ENCODE results near the gene NLRP3. TPM values are rescaled to one million over a fixed set of nuclear protein-coding genes. Genes with fewer than 3 reads are reported as not detected.

NLRP3 gene
- total RNA-seq, 3 donors from 2014 or later, result 0.55 to 1.5 (median 0.89) TPM

DNA sequence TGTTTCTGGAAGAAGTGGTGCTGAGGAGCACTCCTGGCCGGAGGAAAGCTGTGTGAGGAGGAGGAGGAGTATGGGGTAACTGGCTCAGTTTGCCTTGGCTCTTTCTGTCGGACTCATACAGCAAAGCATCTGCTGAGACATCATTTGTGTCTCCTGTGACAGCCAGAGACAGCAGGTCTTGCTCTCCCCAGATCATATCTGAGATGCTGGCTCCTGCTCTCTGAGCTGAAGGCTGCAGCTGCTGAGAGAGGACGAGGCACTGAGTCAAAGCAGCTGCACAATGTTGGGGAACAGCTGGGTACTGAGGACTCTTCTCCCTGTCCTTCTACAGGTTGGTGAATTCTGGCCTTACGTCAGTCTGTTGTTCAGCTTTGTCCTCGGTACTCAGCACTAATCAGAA lies 27.7 kb downstream of the NLRP3 start:
- intact Hi-C loops (cut with DNase I, micrococcal nuclease), result no loop called here
- Histone ChIP-seq H3K9me3 (no peaks in the 10 kb centered on the region), H3K4me1 (ENCODE audit: low read depth) (no peaks in the 10 kb centered on the region), H3K4me3 (no peak overlapping the region), H3K36me3 (ENCODE audit: low read depth) (no peaks in the 10 kb centered on the region)
- ATAC-seq, result no peak
- DNase-seq, result no peak
- TF ChIP-seq, protein P1, sequence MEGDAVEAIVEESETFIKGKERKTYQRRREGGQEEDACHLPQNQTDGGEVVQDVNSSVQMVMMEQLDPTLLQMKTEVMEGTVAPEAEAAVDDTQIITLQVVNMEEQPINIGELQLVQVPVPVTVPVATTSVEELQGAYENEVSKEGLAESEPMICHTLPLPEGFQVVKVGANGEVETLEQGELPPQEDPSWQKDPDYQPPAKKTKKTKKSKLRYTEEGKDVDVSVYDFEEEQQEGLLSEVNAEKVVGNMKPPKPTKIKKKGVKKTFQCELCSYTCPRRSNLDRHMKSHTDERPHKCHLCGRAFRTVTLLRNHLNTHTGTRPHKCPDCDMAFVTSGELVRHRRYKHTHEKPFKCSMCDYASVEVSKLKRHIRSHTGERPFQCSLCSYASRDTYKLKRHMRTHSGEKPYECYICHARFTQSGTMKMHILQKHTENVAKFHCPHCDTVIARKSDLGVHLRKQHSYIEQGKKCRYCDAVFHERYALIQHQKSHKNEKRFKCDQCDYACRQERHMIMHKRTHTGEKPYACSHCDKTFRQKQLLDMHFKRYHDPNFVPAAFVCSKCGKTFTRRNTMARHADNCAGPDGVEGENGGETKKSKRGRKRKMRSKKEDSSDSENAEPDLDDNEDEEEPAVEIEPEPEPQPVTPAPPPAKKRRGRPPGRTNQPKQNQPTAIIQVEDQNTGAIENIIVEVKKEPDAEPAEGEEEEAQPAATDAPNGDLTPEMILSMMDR (IDR thresholded peaks at IDR 0.05), result no peak

DNA sequence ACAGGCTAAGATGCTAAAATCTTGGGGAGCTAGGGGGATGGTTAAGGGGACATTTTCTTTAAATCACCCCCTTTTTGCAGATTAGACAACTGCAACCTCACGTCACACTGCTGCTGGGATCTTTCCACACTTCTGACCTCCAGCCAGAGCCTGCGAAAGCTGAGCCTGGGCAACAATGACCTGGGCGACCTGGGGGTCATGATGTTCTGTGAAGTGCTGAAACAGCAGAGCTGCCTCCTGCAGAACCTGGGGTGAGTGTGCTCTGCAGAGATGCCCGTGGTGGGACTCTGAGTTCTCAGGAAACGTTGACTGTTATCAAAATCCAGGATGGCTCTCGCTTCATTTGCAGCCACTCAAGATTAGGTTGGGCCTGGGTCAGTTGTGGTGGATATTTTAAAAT lies 28.6 kb downstream of the NLRP3 start:
- intact Hi-C loops (cut with DNase I, micrococcal nuclease), result no loop called here
- Histone ChIP-seq H3K4me3 (no peak overlapping the region), H3K36me3 (ENCODE audit: low read depth) (no peaks in the 10 kb centered on the region), H3K4me1 (ENCODE audit: low read depth) (no peaks in the 10 kb centered on the region), H3K9me3 (no peaks in the 10 kb centered on the region)
- TF ChIP-seq, protein P1 (IDR thresholded peaks at IDR 0.05), result no peak
- ATAC-seq, result no peak
- no peak for DNase-seq

DNA sequence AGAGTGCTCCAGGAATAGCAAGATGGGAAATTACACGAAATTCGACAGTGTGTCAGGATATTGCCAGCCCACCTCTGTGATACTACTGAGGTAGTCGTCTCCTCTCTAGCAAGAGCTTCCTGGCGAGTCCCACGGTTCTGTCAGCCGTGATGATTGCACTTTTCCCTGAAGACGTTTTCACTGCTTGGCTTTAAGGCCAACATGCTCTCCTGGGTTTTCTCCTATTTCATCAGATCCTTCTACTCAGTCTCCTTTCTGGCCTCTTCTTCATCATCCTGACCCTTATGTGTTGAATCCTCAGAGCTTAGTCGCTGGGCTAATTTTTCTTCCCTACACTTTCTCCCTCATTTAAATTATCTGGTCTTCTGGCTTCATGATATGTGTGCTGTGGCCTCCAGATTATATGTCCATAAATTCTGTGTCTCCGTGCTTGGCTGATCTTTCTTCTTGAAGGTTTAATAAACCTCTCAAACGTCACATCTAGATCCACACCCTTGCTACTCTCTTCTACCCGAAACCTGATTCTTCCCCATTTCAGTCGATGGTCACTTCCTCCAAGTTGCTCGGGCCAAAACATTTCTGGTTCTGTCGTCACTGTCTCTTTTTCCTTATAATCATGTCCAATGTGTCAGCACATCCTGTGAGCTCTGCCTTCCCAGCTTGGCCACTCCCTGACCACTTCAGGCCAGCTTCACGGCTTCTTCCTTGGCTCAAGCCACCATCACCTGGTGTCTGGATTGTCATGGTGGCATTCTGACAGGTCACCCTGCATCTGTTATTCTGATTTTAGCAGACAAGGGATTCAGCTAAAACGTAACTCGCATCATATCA lies 29.8 kb downstream of the NLRP3 start:
- no peaks in the 10 kb centered on the region for H3K4me1 ChIP-seq (ENCODE audit: low read depth)
- no peak overlapping the region for H3K4me3 ChIP-seq
- H3K9me3 ChIP-seq, result no peaks in the 10 kb centered on the region
- ATAC-seq (peak; percentile 28), DNase-seq (no peak)
- no peaks in the 10 kb centered on the region for H3K36me3 ChIP-seq (ENCODE audit: low read depth)
- TF ChIP-seq, protein P1 (IDR thresholded peaks at IDR 0.05), result no peak
- intact Hi-C loops (cut with DNase I, micrococcal nuclease), result no loop called here

DNA sequence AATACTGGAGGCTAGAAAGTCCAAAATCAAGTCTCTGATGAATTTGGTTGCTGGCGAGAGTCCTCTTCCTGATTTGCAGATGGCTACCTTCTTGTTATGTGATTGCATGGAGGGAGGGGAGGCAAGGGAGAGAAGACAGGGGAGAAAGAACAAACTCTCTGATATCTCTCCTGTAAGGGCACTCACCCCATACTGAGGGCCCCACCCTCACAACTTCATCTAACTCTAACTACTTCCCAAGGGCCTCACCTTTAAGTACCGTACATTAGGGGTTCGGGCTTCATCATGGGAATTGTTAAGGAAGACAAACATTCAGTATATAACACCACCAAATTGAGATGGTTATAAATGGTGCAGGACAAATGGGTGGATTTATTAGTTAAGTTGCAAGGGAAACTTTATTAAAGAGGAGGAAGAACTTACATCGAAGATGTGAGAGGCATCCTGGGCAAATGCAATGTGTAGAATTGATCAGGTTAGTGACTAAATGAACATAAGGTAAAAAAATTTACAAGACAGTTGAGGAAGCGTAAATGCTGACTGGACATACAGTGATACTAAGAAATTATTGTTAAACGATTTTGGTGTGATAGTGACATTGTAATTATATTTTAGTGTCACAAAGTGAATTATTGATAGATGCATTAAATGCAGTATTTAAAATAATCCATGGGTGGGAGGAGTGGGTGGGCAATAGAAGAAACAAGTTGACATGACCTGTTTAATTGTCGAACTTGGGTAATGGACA lies 31.4 kb downstream of the NLRP3 start:
- TF ChIP-seq, protein P1 (IDR thresholded peaks at IDR 0.05), result no peak
- Histone ChIP-seq H3K36me3 (ENCODE audit: low read depth) (no peaks in the 10 kb centered on the region), H3K9me3 (no peaks in the 10 kb centered on the region), H3K4me3 (no peak overlapping the region), H3K4me1 (ENCODE audit: low read depth) (no peaks in the 10 kb centered on the region)
- intact Hi-C loops (cut with DNase I, micrococcal nuclease), result no loop called here
- DNase-seq (no peak), ATAC-seq (no peak)

DNA sequence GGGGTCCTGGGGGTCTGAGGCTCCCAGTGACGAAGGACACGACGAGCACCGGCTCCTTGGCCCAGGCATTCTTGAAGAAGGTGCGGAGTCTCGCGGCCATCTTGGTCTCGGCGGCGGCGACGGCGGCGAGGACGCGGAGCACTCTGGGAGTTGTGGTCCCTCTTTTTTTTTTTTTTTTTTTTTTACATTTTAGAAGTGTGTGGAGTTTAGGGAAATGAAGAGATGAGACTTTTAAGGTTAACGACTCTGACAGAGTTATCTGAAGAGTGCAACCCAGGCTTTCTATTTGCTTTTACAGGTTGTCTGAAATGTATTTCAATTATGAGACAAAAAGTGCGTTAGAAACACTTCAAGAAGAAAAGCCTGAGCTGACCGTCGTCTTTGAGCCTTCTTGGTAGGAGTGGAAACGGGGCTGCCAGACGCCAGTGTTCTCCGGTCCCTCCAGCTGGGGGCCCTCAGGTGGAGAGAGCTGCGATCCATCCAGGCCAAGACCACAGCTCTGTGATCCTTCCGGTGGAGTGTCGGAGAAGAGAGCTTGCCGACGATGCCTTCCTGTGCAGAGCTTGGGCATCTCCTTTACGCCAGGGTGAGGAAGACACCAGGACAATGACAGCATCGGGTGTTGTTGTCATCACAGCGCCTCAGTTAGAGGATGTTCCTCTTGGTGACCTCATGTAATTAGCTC lies 32.3 kb downstream of the NLRP3 start:
- ATAC-seq (peak; percentile 88), DNase-seq (peak; percentile 71 to 81 (median 72))
- no peak overlapping the region for H3K4me3 ChIP-seq
- TF ChIP-seq, protein P1 (IDR thresholded peaks at IDR 0.05), result no peak
- intact Hi-C loops (cut with DNase I, micrococcal nuclease), result no loop called here
- no peaks in the 10 kb centered on the region for H3K4me1 ChIP-seq (ENCODE audit: low read depth)
- no peaks in the 10 kb centered on the region for H3K9me3 ChIP-seq
- no peaks in the 10 kb centered on the region for H3K36me3 ChIP-seq (ENCODE audit: low read depth)
